Peyer's patch (tissue), 4 donors: ENCODE measurements around the gene PCSK5. TPM values are rescaled to one million over a fixed set of nuclear protein-coding genes. Genes with fewer than 3 reads are reported as not detected.
"Not testable (repeated sequence)": the region's sequence is repeated elsewhere in the genome, so short reads cannot be mapped to it uniquely, and the experiment has no call there.

ENCODE experiments used
- DNase-seq, 3 donors: peaks; one replicate each; pipeline ENCODE4 v3.0.0-alpha.2; 2017 to 2019
- H3K27ac ChIP-seq, 4 donors: fragments of 200-600 bp; sonication (generic); one replicate each; pipeline ENCODE4 v1.5.1; 2016 to 2019
- H3K27me3 ChIP-seq, 2 donors: fragments of 200-600 bp; sonication (generic); one replicate each; pipeline ENCODE4 v1.5.1; 2019
- H3K36me3 ChIP-seq, 3 donors: fragments of 200-600 bp; sonication (generic); one replicate each; pipeline ENCODE4 v1.5.1; 2016 to 2019
- H3K4me1 ChIP-seq, 4 donors: fragments of 200-600 bp; sonication (generic); one replicate each; pipeline ENCODE4 v1.5.1; 2016 to 2019
- H3K4me3 ChIP-seq, 4 donors: fragments of 200-600 bp; sonication (generic); 1 replicate in 3 of 4; 2 replicates in 1 of 4; pipeline ENCODE4 v1.5.1; 2016 to 2019; ENCODE audit warnings: mild to moderate bottlenecking in 1 of 4
- H3K9me3 ChIP-seq, 4 donors: fragments of 200-600 bp; sonication (generic); one replicate each; pipeline ENCODE4 v1.5.1; 2016 to 2019; ENCODE audit warnings: mild to moderate bottlenecking in 1 of 4
- CTCF ChIP-seq, 6 experiments: fragments of 450-650 bp in 4 of 6; fragments of 200-600 bp in 2 of 6; sonication (generic) in 1 of 6; IDR thresholded peaks; one replicate each; pipeline ENCODE4 v1.5.1; 2017 to 2019; ENCODE audit warnings: antibody characterized with exemption in 6 of 6, mild to moderate bottlenecking in 3 of 6, moderate library complexity in 1 of 6
- POLR2A ChIP-seq, 2 donors: fragments of 450-650 bp; IDR thresholded peaks; one replicate each; pipeline ENCODE4 v1.5.1; 2017; ENCODE audit warnings: antibody characterized with exemption in 2 of 2, mild to moderate bottlenecking in 2 of 2, moderate library complexity in 2 of 2
- total RNA-seq, 4 donors: library from RNA; depleted of rRNA; stranded (reverse); fragments of >200 nt; gene quantifications; one replicate each; pipeline ENCODE4 v1.1.0, GENCODE V29; 2016

PCSK5 gene
- total RNA-seq, 4 donors from 2014 or later: 77.6 to 488 (median 411) TPM

- Histone ChIP-seq H3K9me3 (no peaks in the 10 kb centered on the region), H3K4me3 (no peak overlapping the region), H3K36me3 (peaks cover 0 to 37% (median 0%) of the 10 kb centered on the region in 3 donors), H3K27me3 (no peaks in the 10 kb centered on the region), H3K27ac (no peak overlapping the region), H3K4me1 (no peaks in the 10 kb centered on the region)
- TF ChIP-seq CTCF (IDR thresholded peaks at IDR 0.05) (no peak), POLR2A (IDR thresholded peaks at IDR 0.05) (no peak)
- no peak for DNase-seq
Observed at GRCh38 chr9:76321195-76321828, 430.8 kb downstream of the PCSK5 start.

GRCh38 chr9:76322810-76323209, 432.3 kb downstream of the PCSK5 start:
- TF ChIP-seq POLR2A (IDR thresholded peaks at IDR 0.05) (no peak), CTCF (IDR thresholded peaks at IDR 0.05) (no peak)
- Histone ChIP-seq H3K4me3 (no peak overlapping the region), H3K27ac (peak overlapping the region in 1 of 4 donors; percentile 15), H3K27me3 (no peaks in the 10 kb centered on the region), H3K9me3 (no peaks in the 10 kb centered on the region), H3K36me3 (peaks cover 0 to 31% (median 0%) of the 10 kb centered on the region in 3 donors), H3K4me1 (no peaks in the 10 kb centered on the region)
- DNase-seq: no peak

- Histone ChIP-seq H3K9me3 (no peaks in the 10 kb centered on the region), H3K4me3 (no peak overlapping the region), H3K4me1 (no peaks in the 10 kb centered on the region), H3K27ac (peak overlapping the region in 2 of 4 donors; percentile 37 to 58), H3K36me3 (peaks cover 0 to 30% (median 0%) of the 10 kb centered on the region in 3 donors), H3K27me3 (no peaks in the 10 kb centered on the region)
- peak in 1 of 3 donors; percentile 56 for DNase-seq
- TF ChIP-seq POLR2A (IDR thresholded peaks at IDR 0.05) (no peak), CTCF (IDR thresholded peaks at IDR 0.05) (no peak)
Observed at GRCh38 chr9:76323490-76323889, 433.0 kb downstream of the PCSK5 start.

- H3K36me3 ChIP-seq: peaks cover 0 to 30% (median 0%) of the 10 kb centered on the region in 3 donors
- not testable (repeated sequence) for H3K9me3 ChIP-seq, H3K4me1 ChIP-seq, H3K27me3 ChIP-seq, H3K4me3 ChIP-seq
- peak in 1 of 3 donors; percentile 51 for DNase-seq
- peak overlapping the region in 1 of 4 donors; percentile 58 for H3K27ac ChIP-seq
Observed at GRCh38 chr9:76324030-76324429, 433.6 kb downstream of the PCSK5 start.

- DNase-seq: no peak
- Histone ChIP-seq H3K4me3 (no peak overlapping the region), H3K27me3 (no peaks in the 10 kb centered on the region), H3K36me3 (peaks cover 0 to 49% (median 0%) of the 10 kb centered on the region in 3 donors), H3K9me3 (no peaks in the 10 kb centered on the region), H3K4me1 (no peaks in the 10 kb centered on the region), H3K27ac (no peak overlapping the region)
- TF ChIP-seq POLR2A (IDR thresholded peaks at IDR 0.05): no peak
Observed at GRCh38 chr9:76330034-76330433, 439.6 kb downstream of the PCSK5 start.

- DNase-seq: no peak
- TF ChIP-seq POLR2A (IDR thresholded peaks at IDR 0.05) (no peak), CTCF (IDR thresholded peaks at IDR 0.05) (no peak)
- Histone ChIP-seq H3K36me3 (peaks cover 0 to 44% (median 0%) of the 10 kb centered on the region in 3 donors), H3K27me3 (no peaks in the 10 kb centered on the region), H3K4me3 (no peak overlapping the region), H3K27ac (no peak overlapping the region), H3K4me1 (no peaks in the 10 kb centered on the region), H3K9me3 (no peaks in the 10 kb centered on the region)
Observed at GRCh38 chr9:76333388-76333787, 442.9 kb downstream of the PCSK5 start.

GRCh38 chr9:76333964-76334363, 443.5 kb downstream of the PCSK5 start:
- no peak for TF ChIP-seq POLR2A (IDR thresholded peaks at IDR 0.05)
- TF ChIP-seq CTCF (IDR thresholded peaks at IDR 0.05): no peak
- H3K4me1 ChIP-seq: no peaks in the 10 kb centered on the region
- H3K36me3 ChIP-seq: peaks cover 0 to 45% (median 0%) of the 10 kb centered on the region in 3 donors
- no peak overlapping the region for H3K4me3 ChIP-seq
- DNase-seq: no peak
- H3K27ac ChIP-seq: no peak overlapping the region
- H3K9me3 ChIP-seq: no peaks in the 10 kb centered on the region
- H3K27me3 ChIP-seq: no peaks in the 10 kb centered on the region
